GM11168 (cell line): ENCODE data around the gene NHEJ1.
"Not testable (repeated sequence)": the region's sequence is repeated elsewhere in the genome, so short reads cannot be mapped to it uniquely, and the experiment has no call there.

ENCODE experiments used
- in situ Hi-C: fragments of 300-500 bp; cut with MboI; formaldehyde crosslinking; loops from one replicate; pipeline ENCODE4 v1.12.0; 2022; ENCODE audit warnings: low sequenced_read_pairs; ENCODE audit not compliant: unreplicated experiment

Gene NHEJ1

DNA sequence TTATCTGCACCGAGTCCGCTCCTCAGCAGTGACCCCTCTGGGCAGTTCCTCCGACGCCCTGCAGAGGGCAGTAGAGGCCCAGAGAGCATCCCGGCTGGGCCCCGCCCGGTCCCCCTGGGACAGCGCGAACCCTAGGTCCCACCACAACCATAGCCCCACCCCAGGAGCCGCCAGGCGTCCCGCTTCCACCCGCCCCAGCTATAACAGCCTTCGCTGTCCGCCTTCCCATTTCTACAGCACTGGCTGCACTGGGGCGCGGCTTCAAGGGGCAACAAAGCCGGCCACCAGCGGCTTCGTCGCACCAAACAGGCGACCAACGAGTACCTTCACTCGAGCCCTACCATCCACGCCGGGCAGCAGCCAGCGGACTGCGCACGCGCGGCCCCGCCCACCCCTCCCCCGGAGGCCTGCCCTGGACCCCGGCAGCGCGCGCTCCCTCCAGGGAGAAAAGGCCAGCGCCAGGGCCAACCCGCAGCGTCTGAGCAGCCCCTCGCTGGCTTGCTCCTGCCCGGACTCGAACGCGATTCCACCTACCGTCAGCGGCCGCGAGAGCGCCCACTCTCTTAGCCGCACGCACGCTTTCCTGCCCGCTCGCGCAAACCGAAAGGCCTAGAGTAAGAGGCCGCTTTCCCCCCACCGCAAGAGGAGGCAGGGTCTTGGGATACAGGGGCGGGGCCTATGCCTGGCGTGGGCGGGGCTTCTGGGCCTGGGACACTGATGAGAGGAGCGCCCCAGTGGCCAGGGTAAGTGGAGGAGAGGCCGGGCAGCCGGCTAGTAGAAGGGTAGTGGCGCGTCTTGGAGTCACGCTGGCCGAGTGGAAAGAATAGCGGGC, at the start of gene NHEJ1:
TSS of gene NHEJ1 (minus strand) at position 630 of the 832 bp plus-strand sequence. CDS start 2,453 bp downstream, outside the sequence.
- in situ Hi-C loops: no loop called here

DNA sequence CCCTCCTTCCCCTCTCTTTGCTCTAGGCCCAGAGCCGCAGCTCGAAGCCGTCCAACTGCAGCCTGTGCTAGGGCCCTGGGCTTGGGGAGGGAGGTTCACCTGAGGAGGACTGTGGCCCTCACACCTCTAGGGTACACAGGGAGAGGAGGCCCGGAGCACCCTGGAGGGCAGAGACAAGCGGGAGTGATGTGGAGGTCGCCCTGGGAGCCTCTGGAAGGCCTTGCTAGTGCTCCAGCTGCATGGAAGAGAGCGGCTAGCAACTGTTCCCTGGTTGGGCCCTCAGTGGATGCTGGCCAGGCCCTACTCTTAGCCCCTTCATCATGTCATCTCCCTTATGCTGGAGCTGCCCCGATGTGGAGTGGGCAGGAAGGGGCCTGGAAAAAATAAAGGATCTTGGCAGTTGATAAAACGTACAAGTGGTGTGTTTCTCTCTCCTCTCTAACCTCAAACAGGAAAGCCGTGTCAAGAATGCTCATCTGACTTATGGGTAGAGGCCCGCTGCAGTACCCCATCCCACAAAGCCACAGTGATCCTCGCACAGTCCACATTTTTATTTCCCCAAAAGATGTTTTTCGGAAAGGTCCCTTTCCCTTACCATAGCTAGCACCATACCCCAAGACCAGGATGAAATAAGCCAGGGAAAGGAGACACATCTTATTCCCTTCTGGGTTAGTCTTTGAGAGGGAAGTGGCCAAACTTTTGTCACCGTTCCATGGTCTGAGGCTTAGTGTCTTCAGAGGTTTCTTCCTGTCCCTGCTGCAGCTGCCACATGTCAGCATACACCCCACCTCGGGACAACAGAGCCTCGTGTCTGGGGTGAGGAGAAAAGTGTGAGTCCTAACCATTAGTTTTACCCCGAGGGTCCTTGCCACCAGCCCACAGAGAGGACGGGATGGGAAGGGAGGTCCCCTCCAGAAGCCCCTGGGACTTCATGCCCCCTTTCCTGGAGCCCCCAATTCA, 48.9 kb upstream of the NHEJ1 start:
- in situ Hi-C loops: no loop called here

GRCh38 chr2:219207884-219208740, 47.5 kb upstream of the NHEJ1 start:
- in situ Hi-C loops: no loop called here

DNA sequence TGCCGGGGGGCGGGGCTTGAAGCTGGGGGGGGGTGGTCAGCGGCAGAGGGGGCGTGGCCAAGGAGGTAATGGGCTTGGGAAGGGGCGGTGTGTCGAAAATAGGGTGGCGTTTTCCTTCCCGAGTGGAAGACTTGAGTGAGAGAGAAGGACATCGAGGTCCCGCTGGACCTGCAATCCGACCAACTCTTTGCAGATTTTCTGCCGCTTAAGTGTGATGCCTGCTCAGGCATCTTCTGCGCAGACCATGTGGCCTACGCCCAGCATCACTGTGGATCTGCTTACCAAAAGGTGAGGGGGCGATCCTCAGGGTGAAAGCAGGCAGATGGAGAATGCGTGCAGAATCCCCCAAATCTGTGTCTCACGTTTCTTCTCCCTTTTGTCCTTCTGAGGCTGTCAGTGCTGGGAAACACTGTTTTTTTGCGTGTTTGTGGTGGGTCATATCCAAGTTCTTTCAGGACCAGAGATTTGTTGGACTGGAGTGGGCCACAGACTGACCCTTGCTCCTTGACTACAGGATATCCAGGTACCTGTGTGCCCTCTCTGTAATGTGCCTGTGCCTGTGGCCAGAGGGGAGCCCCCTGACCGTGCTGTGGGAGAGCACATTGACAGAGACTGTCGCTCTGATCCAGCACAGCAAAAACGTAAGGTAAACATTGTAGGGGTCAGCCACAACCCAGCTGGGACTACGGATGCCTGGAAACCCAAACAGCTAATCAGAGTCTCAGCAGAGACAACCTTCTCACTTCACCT, 46.7 kb upstream of the NHEJ1 start:
- in situ Hi-C loops: no loop called here

- in situ Hi-C loops: no loop called here
Observed at GRCh38 chr2:219206328-219207133, 45.9 kb upstream of the NHEJ1 start, which contains the start of gene ZFAND2B. ZFAND2B (plus strand) TSS chr2:219206782; CDS start chr2:219206988, 206 bp downstream.

DNA sequence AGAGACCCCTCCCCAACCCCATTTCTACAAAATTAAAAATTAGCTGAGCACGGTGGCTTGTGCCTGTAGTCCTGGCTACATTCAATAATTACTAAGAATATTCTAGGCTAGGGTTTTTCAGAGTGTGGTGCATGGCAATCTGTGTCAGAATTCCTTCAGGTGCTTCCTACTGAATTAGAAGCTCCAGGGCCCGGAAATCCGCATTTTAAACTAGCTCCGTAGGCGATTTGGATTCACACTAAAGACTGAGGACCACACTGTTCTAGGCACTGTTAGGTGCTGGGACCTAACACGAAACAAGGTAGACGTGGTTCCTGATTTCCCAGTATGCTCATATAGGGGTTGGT, 45.3 kb upstream of the NHEJ1 start:
- in situ Hi-C loops: no loop called here

GRCh38 chr2:219205165-219205538, 44.5 kb upstream of the NHEJ1 start:
- in situ Hi-C loops: no loop called here

DNA sequence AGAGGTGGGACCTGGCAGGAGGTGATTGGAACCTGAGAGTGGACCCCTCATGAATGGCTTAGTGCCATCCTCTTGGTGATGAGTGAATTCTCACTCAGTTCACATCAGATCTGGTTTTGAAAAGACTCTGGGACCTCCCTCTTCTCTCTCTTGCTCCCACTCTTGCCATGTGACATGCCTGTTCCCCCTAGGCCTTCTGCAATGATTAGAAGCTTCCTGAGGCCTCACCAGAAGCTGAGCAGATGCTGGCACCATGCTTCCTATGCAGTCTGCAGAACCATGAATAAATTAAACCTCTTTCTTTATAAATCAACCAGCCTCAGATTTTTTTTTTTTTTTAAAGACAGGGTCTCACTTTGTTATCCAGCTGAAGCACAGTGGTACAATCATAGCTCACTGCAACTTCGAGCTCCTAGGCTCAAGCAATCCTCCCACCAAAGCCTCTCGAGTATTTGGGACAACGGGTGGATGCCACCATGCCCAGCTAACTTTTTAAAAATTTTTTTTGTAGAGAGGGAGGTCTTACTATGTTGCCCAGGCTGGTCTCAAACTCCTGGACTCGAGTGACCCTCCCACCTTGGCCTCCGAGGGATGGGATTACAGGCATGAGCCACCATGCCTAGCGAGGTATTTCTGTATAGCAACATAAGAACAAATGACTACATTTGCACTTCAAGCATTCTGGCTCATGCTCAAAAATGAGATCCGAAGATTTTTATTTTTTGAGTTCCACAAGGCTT, 44.0 kb upstream of the NHEJ1 start:
- in situ Hi-C loops: no loop called here

DNA sequence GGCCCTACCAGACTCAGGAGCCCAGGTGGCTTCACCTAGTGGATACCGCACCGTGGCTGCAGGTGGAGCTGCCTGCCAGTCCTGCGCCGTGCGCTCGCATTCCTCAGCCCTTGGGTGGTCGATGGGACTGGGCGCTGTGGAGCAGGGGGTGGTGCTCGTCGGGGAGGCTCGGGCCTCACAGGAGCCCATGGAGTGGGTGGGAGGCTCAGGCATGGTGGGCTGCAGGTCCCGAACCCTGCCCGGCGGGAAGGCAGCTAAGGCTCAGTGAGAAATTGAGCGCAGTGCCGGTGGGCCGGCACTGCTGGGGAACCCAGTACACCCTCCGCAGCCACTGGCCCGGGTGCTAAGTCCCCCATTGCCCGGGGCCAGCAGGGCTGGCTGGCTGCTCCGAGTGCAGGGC, 40.7 kb upstream of the NHEJ1 start:
- in situ Hi-C loops: not testable (repeated sequence)

- in situ Hi-C loops: not testable (repeated sequence)
Observed at GRCh38 chr2:219200502-219201326, 40.1 kb upstream of the NHEJ1 start.

- in situ Hi-C loops: no loop called here
Observed at GRCh38 chr2:219199470-219200211, 39.0 kb upstream of the NHEJ1 start.

GRCh38 chr2:219198974-219199373, 38.4 kb upstream of the NHEJ1 start:
- in situ Hi-C loops: no loop called here

DNA sequence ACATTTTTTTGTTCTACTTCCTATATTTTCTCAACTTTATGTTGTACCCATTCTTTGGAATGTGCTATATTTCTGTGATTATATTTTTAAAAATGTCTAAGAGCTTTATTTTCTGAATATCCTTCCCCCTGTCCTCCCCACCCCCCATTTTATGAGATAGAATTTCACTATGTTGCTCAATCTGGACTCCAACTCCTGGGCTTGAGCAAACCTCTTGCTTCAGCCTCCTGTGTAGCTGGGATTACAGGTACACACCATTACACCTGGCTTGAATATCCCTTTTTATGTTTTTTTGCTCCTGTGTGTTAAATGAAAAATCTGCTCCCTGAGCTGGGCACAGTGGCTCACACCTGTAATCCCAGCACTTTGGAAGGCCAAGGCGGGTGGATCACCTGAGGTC, 36.8 kb upstream of the NHEJ1 start:
- in situ Hi-C loops: no loop called here

GRCh38 chr2:219186754-219187456, 26.3 kb upstream of the NHEJ1 start:
- in situ Hi-C loops: no loop called here

DNA sequence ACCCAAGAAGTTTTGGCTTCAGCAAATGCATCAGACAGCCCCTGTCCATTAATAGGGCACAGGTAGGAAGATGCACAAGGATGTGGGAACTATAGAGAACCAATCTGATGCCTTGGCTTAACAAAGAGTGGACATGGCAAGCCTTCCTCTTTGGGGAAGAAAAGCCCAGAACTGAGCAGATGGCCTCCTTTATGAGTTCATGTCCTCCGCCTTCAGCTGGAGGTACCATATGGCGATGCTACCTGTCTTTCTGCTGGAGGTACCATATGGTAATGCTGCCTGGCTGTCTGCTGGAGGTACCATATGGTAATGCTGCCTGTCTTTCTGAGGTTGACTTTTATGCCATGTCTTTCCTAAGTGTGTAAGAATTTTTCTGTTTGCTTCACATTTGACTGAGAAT, 23.5 kb upstream of the NHEJ1 start:
- in situ Hi-C loops: no loop called here
